Measurements from ENCODE around the gene ACAD8.

ACAD8 gene

GRCh38 chr11:134238956-134239355, 14.4 kb upstream of the ACAD8 start:
- no peaks in the 10 kb centered on the region for H3K9me3 ChIP-seq (replicated peaks; ENCODE audit: insufficient read depth, low read length)
- peaks cover 17% of the 10 kb centered on the region for H3K79me2 ChIP-seq (ENCODE audit: low read length)
- no peaks in the 10 kb centered on the region for H3K4me1 ChIP-seq (ENCODE audit: low read length)
- H3F3A ChIP-seq (ENCODE audit: insufficient read depth, low read length), result no peaks in the 10 kb centered on the region
- H3K36me3 ChIP-seq (replicated peaks; ENCODE audit: insufficient read depth, low read length), result no peaks in the 10 kb centered on the region; the same call in 1 of the 2 replicates
- DNase-seq, result no peak
- H2AFZ ChIP-seq (ENCODE audit: low read length), result no peak overlapping the region
- no peak overlapping the region for H3K27ac ChIP-seq (ENCODE audit: low read length)
- no peaks in the 10 kb centered on the region for H4K20me1 ChIP-seq (ENCODE audit: insufficient read depth, low read length)
- H3K27me3 ChIP-seq (replicated peaks; ENCODE audit: insufficient read depth, low read length), result no peaks in the 10 kb centered on the region
- H3K4me2 ChIP-seq (ENCODE audit: low read depth, low read length), result no peak overlapping the region
- H3K4me3 ChIP-seq (ENCODE audit: low read length), result no peak overlapping the region
- TF ChIP-seq CTCF (IDR thresholded peaks at IDR 0.05; ENCODE audit: low read length) (no peak), EZH2 (optimal IDR thresholded peaks at IDR 0.05; ENCODE audit: low read depth, low read length) (no peak), EZH2phosphoT487 (IDR thresholded peaks at IDR 0.05; ENCODE audit: low read length) (no peak)
- H3K9me2 ChIP-seq (replicated peaks; ENCODE audit: insufficient read depth, low read length), result no peaks in the 10 kb centered on the region
- no peak overlapping the region for H3K9ac ChIP-seq (ENCODE audit: low read length)

- Histone ChIP-seq H3K9ac (ENCODE audit: low read length) (no peak overlapping the region), H3K9me3 (replicated peaks; ENCODE audit: insufficient read depth, low read length) (no peaks in the 10 kb centered on the region), H3F3A (ENCODE audit: insufficient read depth, low read length) (no peaks in the 10 kb centered on the region), H3K4me1 (ENCODE audit: low read length) (no peaks in the 10 kb centered on the region), H3K4me2 (ENCODE audit: low read depth, low read length) (no peak overlapping the region), H3K27me3 (replicated peaks; ENCODE audit: insufficient read depth, low read length) (no peaks in the 10 kb centered on the region), H3K4me3 (ENCODE audit: low read length) (no peak overlapping the region), H3K27ac (ENCODE audit: low read length) (no peak overlapping the region), H4K20me1 (ENCODE audit: insufficient read depth, low read length) (no peaks in the 10 kb centered on the region), H3K79me2 (ENCODE audit: low read length) (0 out of 2 replicates have a peak, but pooled peaks cover 3% of the 10 kb centered on the region), H2AFZ (ENCODE audit: low read length) (no peak overlapping the region), H3K36me3 (replicated peaks; ENCODE audit: insufficient read depth, low read length) (no peaks in the 10 kb centered on the region; the same call in 1 of the 2 replicates), H3K9me2 (replicated peaks; ENCODE audit: insufficient read depth, low read length) (no peaks in the 10 kb centered on the region)
- no peak for TF ChIP-seq EZH2phosphoT487 (IDR thresholded peaks at IDR 0.05; ENCODE audit: low read length)
- TF ChIP-seq CTCF (IDR thresholded peaks at IDR 0.05; ENCODE audit: low read length), result no peak
- no peak for TF ChIP-seq EZH2 (optimal IDR thresholded peaks at IDR 0.05; ENCODE audit: low read depth, low read length)
- DNase-seq, result no peak
These were observed 12.8 kb upstream of the ACAD8 start for GRCh38 chr11:134240592-134240991.

- H3K36me3 ChIP-seq (replicated peaks; ENCODE audit: insufficient read depth, low read length), result no peaks in the 10 kb centered on the region; the same call in 1 of the 2 replicates
- H3K9me2 ChIP-seq (replicated peaks; ENCODE audit: insufficient read depth, low read length), result no peaks in the 10 kb centered on the region
- no peak overlapping the region for H3K4me2 ChIP-seq (ENCODE audit: low read depth, low read length)
- H3K4me3 ChIP-seq (ENCODE audit: low read length), result no peak overlapping the region
- TF ChIP-seq EZH2phosphoT487 (IDR thresholded peaks at IDR 0.05; ENCODE audit: low read length), result no peak
- TF ChIP-seq EZH2 (optimal IDR thresholded peaks at IDR 0.05; ENCODE audit: low read depth, low read length), result no peak
- no peak for TF ChIP-seq CTCF (IDR thresholded peaks at IDR 0.05; ENCODE audit: low read length)
- H4K20me1 ChIP-seq (ENCODE audit: insufficient read depth, low read length), result no peaks in the 10 kb centered on the region
- H3F3A ChIP-seq (ENCODE audit: insufficient read depth, low read length), result no peaks in the 10 kb centered on the region
- no peak overlapping the region for H3K9ac ChIP-seq (ENCODE audit: low read length)
- no peaks in the 10 kb centered on the region for H3K4me1 ChIP-seq (ENCODE audit: low read length)
- H3K79me2 ChIP-seq (ENCODE audit: low read length), result no peaks in the 10 kb centered on the region
- DNase-seq, result no peak
- no peaks in the 10 kb centered on the region for H3K9me3 ChIP-seq (replicated peaks; ENCODE audit: insufficient read depth, low read length)
- H2AFZ ChIP-seq (ENCODE audit: low read length), result no peak overlapping the region
- no peaks in the 10 kb centered on the region for H3K27me3 ChIP-seq (replicated peaks; ENCODE audit: insufficient read depth, low read length)
- H3K27ac ChIP-seq (ENCODE audit: low read length), result no peak overlapping the region
These were observed 11.0 kb upstream of the ACAD8 start for GRCh38 chr11:134242376-134242775.

Data from MM.1S (cell line).